AG20443 (cell line): ENCODE results near the gene EPB41L1.

Experiments used
- DNase-seq: peaks from one replicate; pipeline ENCODE4 v3.0.0; 2012; ENCODE audit warnings: low spot score, mixed read lengths

EPB41L1 gene

DNA sequence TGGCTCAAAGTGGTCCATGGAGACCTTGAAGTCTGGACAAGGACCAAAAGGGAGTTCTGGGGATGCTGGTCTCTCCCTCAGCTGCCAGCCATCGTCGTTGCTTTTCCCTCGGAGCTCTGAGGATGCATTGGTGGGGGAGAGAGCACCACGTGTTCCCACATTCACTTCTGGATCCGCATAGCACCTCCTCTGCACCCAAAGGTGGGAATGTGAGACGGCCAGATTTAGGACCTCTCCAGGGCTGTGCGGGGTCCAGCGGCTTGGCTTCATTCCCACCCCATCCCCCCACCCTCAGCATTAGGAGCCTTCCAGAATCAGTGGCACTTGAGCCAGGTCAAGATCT lies 1.1 kb downstream of the EPB41L1 start:
- DNase-seq, result no peak

DNA sequence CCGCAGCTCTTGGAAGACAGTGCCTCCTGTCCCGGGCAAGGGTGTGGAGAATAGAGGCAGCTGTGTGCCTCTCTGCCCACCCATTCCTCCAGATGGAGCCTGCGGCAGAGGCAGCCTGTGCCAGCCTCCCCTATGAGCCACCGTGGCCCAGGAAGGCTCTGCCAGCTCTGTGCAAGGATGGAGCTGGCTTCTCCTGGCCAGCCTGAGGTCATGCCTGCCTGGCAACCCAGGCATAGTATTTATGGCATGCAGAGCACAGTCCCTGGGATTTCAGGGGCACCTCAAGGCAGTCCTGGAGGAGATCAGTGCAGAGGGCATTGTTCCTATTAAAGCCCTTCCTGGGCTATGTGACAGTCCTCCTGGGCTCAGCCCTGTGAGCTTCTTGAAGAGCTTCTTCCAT lies 1.5 kb downstream of the EPB41L1 start:
- no peak for DNase-seq

GRCh38 chr20:36157610-36158009 lies 3.1 kb downstream of the EPB41L1 start:
- no peak for DNase-seq

GRCh38 chr20:36158160-36158741 lies 3.7 kb downstream of the EPB41L1 start:
- DNase-seq, result no peak

- DNase-seq, result no peak
These were observed 5.3 kb downstream of the EPB41L1 start for GRCh38 chr20:36159833-36160232.

DNA sequence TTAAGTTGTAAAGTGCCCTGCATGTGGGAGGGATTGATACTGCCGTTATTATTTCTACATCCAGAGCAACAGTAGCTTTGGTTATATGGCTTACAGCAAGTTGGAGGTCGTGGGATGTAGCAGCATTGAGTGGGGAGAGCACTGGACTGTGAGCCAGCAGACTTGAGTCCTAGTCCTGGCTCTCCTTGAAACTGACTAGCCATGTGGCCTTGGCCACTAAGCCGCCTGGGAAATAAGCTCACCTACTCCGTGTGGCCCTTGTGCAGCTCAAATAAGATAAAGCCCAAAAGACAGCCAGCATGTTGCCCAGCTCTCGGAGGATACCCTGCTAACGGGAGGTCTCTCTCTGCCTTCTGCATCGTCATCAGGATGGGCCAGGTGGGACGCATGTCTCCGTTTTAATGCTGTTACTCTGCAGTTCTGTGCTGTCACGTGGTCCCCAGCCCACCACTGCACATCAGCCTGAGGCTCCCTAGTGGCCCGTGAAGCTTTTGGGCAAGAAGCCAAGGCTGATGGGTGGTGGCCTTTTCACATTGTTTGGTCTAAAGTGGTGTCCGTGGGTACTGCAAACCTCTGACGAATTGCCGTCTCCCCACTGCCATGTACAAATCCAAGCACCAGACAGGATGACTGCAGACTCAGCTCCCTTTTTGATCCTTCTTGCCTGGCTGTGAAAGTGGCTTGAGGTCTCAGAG lies 7.9 kb downstream of the EPB41L1 start:
- DNase-seq, result peak; percentile 43

- DNase-seq, result peak; percentile 65
These were observed 13.5 kb downstream of the EPB41L1 start for GRCh38 chr20:36167902-36168503.

- DNase-seq, result no peak
These were observed 16.1 kb downstream of the EPB41L1 start for GRCh38 chr20:36170542-36171215.

GRCh38 chr20:36173451-36173933 lies 19.0 kb downstream of the EPB41L1 start:
- no peak for DNase-seq

DNA sequence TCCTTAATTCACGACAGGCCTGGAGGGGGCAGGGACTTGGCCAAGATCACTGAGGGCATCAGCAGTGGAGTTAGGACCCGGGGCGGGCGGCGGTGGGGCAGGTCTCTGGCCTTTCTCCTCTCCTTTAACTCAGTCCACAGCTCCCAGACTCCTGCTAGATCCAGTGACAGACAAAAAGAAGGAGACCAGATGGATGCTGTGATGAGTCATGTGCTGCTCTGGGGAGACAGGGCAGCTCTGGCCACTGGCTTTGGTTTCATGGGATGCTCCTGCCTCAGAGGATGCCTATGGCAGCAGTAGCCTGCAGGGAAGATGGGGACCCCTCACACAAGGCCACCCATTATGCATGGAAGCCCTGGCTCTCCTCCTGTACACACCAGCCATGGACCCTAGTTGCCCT lies 20.5 kb downstream of the EPB41L1 start:
- peak; percentile 81 for DNase-seq

DNA sequence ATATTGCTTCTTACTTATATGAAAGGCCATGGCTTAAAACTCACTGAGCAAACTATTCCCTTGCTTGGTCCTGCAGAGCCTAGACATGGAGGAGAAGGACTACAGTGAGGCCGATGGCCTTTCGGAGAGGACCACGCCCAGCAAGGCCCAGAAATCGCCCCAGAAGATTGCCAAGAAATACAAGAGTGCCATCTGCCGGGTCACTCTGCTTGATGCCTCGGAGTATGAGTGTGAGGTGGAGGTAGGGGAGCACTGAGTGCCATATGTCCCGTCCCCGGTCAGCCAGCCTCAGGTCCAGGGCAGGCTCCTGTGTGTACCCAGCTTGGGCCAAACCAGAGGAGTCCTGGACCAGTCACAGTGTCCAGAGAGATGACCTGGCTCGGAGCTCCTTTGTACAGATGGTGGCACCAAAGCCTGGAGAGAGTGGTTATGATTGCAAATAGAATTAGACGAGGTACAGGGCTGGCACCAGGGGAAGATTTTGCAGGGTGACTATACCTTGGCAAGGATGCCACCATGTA lies 21.0 kb downstream of the EPB41L1 start:
- DNase-seq, result no peak

DNA sequence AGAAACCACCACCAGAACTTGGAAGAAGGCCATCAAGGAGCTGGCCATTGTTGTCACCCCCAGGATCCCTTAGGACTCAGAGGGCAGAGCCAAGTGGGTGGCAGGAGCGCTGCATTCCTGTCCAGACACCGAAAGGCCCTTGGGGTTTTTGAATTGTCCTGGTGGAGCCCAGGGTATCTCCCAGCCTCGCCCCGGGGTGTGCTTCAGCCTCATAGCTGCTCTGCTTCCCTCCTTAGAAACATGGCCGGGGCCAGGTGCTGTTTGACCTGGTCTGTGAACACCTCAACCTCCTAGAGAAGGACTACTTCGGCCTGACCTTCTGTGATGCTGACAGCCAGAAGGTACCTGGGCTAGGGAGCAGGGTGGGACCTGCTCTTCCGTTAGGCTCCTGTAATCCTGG lies 23.2 kb downstream of the EPB41L1 start:
- no peak for DNase-seq

DNA sequence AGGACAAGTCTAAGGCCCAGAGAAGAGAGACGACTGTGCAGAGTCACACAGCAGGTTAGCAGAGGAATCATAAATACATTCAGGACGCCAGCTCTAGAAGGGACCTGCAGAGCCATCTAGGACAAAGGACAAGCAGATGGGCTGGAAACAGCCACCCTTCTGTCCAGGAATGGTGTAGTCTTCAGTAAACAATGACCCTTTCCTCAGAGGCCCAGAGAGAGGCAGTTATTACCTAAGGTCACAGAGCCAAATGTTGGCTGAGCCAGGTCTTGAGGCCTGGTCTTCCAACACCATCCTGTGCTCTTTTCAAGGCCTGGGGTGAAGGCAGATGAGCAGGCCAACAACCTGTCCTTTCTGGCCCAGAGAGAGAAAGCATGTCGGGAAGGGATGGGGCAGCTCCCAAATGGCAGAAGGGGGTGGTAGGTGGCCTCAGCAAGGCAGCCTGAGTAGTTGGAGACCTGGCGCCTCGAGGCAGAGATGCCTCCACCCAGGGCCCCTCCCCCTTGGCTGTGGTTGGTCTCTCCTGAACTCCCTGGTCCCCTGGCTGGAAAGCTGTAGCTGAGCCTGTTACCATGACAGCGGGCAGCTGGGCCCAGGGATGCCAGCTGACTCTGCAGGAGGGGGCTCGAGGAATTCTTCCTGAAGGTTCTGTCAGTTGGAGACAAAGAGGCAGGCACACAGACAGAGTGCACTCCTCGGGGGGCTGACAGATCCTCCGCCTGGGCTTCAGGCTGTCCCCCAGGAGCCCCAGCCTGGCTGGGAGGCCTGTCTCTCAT lies 24.8 kb downstream of the EPB41L1 start:
- DNase-seq, result no peak

DNA sequence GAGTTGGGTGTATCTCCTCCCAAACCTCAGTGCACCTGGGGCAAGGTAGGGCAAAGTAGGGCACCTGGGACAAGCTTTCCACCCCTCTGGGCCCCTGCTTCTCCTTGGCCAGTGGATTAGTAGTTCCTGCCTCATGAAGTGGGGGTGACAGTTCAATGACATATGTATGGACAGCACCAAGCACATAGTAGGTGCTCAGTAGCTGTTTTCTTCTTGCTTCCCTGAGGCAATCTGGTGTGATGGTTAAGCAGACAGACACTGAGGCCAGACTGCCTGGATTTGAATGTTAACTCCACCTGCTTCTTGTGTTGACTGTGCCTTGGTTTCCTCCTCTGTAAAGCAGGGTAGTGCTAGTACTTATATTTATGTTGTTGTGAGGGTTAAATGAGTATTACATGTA lies 25.8 kb downstream of the EPB41L1 start:
- DNase-seq, result no peak

- peak; percentile 73 for DNase-seq
These were observed 27.5 kb downstream of the EPB41L1 start for GRCh38 chr20:36181934-36182603.

DNA sequence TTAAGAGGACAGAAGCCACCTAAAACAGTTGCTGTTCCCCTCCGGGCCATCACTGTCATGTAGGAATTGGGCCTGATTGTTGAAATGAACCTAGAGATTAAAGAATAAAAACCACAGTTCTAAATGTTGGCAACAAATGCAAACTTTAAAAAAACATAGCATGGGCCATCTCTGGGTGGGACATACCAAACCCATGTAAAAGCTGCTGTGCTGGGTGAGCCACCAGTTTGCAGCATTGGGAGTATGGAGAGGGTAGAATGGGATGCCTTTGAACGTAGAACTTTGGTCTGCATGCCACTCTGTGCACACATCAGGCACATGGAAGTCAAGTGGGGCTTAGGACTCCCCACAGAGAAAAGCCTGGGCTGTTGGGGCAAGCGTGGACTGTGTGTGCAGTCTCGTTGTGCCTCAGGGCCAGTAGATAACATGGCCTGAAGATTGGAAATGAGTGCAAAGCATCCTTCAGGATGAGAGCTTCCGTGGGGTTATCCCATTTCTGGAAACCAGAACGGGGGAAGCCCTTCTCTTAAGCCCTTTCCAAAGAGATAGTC lies 28.1 kb downstream of the EPB41L1 start:
- DNase-seq, result no peak

- no peak for DNase-seq
These were observed 28.8 kb downstream of the EPB41L1 start for GRCh38 chr20:36183155-36183944.

- no peak for DNase-seq
These were observed 30.6 kb downstream of the EPB41L1 start for GRCh38 chr20:36184816-36185776.
